Measurements from ENCODE around the gene ACOT6.
A peak's percentile ranks its signal among the peaks of the same experiment; 100 is the strongest.

- TF ChIP-seq POLR2A (IDR thresholded peaks at IDR 0.05): peak in 1 of 2 donors; percentile 49
- no peak for TF ChIP-seq CTCF (IDR thresholded peaks at IDR 0.05)
Observed at GRCh38 chr14:73612339-73613045, at the start of gene ACOT6.

Data from thyroid gland (tissue), 4 donors.